Measurements from ENCODE around the gene FDX1. TPM values are rescaled to one million over a fixed set of nuclear protein-coding genes. Genes with fewer than 3 reads are reported as not detected.

Gene FDX1
- total RNA-seq, 2 donors from 2014 or later = 11.8 to 12.1 TPM

DNA sequence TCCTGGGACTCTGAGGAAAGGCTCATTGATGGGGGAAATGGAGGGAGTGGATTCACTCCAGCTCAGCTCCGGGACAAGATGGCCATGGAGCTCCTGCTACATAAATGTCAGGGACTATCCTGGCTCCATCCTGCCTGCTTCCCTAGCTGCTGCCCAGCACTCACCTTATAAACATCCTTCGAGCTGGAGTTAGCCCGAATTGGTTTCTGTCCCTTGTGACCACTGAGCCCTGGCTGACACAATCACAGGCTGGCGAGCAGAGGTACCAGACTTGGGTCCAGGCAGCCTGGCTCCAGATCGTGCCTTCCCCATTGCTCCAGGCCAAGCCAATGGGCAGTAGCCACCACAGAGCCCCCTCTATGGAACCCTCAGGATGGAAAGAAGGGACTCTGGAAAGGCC lies 77.6 kb downstream of the FDX1 start:
- no peak overlapping the region for H3K4me3 ChIP-seq (ENCODE audit: low read length)
- no peak overlapping the region for H3K4me3 Mint-ChIP-seq
- H3K4me1 ChIP-seq (ENCODE audit: control insufficient read depth, insufficient read depth, low read length) = no peaks in the 10 kb centered on the region
- no peaks in the 10 kb centered on the region for H3K36me3 ChIP-seq (ENCODE audit: control insufficient read depth, insufficient read depth, low read length)
- no peaks in the 10 kb centered on the region for H3K27me3 Mint-ChIP-seq (ENCODE audit: insufficient read depth)
- 94 to 100% methylated on average over 1 to 5 of the region's 5 CpGs for WGBS, 2 experiments (ENCODE audit: insufficient coverage in 1 of 2, insufficient read length in 1 of 2)
- H3K9me3 Mint-ChIP-seq = no peaks in the 10 kb centered on the region
- H3K27ac ChIP-seq (ENCODE audit: low read depth, low read length) = no peak overlapping the region
- no peak overlapping the region for H3K27ac Mint-ChIP-seq
- H3K36me3 Mint-ChIP-seq (ENCODE audit: low read depth) = no peaks in the 10 kb centered on the region
- H3K9ac ChIP-seq (ENCODE audit: extremely low read depth, low read length, poor library complexity, severe bottlenecking) = no peak overlapping the region
- no peak for DNase-seq
- TF ChIP-seq, protein P1, sequence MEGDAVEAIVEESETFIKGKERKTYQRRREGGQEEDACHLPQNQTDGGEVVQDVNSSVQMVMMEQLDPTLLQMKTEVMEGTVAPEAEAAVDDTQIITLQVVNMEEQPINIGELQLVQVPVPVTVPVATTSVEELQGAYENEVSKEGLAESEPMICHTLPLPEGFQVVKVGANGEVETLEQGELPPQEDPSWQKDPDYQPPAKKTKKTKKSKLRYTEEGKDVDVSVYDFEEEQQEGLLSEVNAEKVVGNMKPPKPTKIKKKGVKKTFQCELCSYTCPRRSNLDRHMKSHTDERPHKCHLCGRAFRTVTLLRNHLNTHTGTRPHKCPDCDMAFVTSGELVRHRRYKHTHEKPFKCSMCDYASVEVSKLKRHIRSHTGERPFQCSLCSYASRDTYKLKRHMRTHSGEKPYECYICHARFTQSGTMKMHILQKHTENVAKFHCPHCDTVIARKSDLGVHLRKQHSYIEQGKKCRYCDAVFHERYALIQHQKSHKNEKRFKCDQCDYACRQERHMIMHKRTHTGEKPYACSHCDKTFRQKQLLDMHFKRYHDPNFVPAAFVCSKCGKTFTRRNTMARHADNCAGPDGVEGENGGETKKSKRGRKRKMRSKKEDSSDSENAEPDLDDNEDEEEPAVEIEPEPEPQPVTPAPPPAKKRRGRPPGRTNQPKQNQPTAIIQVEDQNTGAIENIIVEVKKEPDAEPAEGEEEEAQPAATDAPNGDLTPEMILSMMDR (conservative IDR thresholded peaks at IDR 0.05) = no peak
- no peaks in the 10 kb centered on the region for H3K9me3 ChIP-seq (ENCODE audit: control insufficient read depth, low read length)
- no peaks in the 10 kb centered on the region for H3K4me1 Mint-ChIP-seq
- no peaks in the 10 kb centered on the region for H3K27me3 ChIP-seq (ENCODE audit: control insufficient read depth, insufficient read depth, low read length, poor library complexity, severe bottlenecking)

DNA sequence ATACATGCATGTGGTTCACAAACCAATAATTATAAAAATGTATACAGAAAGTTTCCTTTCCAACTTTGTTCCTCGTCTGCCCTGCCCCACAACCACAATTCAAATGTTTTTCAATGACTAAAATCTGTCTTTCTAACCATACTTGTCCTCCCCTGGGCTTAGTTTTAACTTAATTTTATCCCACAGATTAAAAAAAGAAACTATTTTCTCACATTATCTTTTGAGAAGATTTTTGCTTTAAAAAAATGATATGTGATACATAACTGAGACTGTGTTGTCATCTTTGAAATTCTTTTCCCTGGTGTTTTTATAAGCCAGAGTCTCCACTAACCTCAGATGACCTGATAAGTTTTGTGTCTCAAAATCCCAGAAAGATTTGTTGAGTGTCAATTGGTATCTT lies 79.0 kb downstream of the FDX1 start:
- H3K4me1 Mint-ChIP-seq = no peaks in the 10 kb centered on the region
- H3K27ac Mint-ChIP-seq = no peak overlapping the region
- Histone ChIP-seq H3K4me1 (ENCODE audit: control insufficient read depth, insufficient read depth, low read length) (no peaks in the 10 kb centered on the region), H3K4me3 (ENCODE audit: low read length) (no peak overlapping the region), H3K9me3 (ENCODE audit: control insufficient read depth, low read length) (no peaks in the 10 kb centered on the region), H3K27ac (ENCODE audit: low read depth, low read length) (no peak overlapping the region), H3K27me3 (ENCODE audit: control insufficient read depth, insufficient read depth, low read length, poor library complexity, severe bottlenecking) (no peaks in the 10 kb centered on the region), H3K9ac (ENCODE audit: extremely low read depth, low read length, poor library complexity, severe bottlenecking) (no peak overlapping the region), H3K36me3 (ENCODE audit: control insufficient read depth, insufficient read depth, low read length) (no peaks in the 10 kb centered on the region)
- WGBS, 2 experiments (ENCODE audit: insufficient coverage in 1 of 2, insufficient read length in 1 of 2) = 92 to 100% methylated on average over 1 of the region's 1 CpG
- no peaks in the 10 kb centered on the region for H3K27me3 Mint-ChIP-seq (ENCODE audit: insufficient read depth)
- H3K9me3 Mint-ChIP-seq = no peaks in the 10 kb centered on the region
- no peaks in the 10 kb centered on the region for H3K36me3 Mint-ChIP-seq (ENCODE audit: low read depth)
- no peak overlapping the region for H3K4me3 Mint-ChIP-seq
- TF ChIP-seq, protein P1 (conservative IDR thresholded peaks at IDR 0.05) = no peak
- DNase-seq = no peak

DNA sequence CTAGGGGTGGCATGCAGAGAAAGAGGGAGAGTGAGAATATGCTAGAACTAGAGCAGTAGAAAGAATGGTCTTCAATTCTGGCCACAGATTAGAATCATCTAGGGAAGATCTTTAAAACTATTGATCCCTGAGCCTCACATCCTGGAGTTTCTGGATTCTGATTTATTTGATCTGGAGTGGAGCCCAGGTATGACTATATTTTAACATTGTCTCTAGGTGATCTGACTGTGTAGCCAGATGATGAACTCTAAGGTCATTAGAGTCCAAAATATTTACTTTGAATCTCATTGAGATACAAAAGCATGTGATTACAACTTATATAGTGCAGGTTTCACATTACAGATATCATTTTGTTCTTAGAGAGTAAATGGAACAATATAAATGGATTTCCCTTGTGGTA lies 79.7 kb downstream of the FDX1 start:
- no peak overlapping the region for H3K4me3 ChIP-seq (ENCODE audit: low read length)
- H3K27ac ChIP-seq (ENCODE audit: low read depth, low read length) = no peak overlapping the region
- H3K4me1 Mint-ChIP-seq = no peaks in the 10 kb centered on the region
- no peaks in the 10 kb centered on the region for H3K9me3 ChIP-seq (ENCODE audit: control insufficient read depth, low read length)
- no peak overlapping the region for H3K9ac ChIP-seq (ENCODE audit: extremely low read depth, low read length, poor library complexity, severe bottlenecking)
- no peaks in the 10 kb centered on the region for H3K36me3 ChIP-seq (ENCODE audit: control insufficient read depth, insufficient read depth, low read length)
- no peaks in the 10 kb centered on the region for H3K27me3 Mint-ChIP-seq (ENCODE audit: insufficient read depth)
- no peak overlapping the region for H3K27ac Mint-ChIP-seq
- TF ChIP-seq, protein P1 (conservative IDR thresholded peaks at IDR 0.05) = no peak
- no peaks in the 10 kb centered on the region for H3K9me3 Mint-ChIP-seq
- H3K4me1 ChIP-seq (ENCODE audit: control insufficient read depth, insufficient read depth, low read length) = no peaks in the 10 kb centered on the region
- no peaks in the 10 kb centered on the region for H3K27me3 ChIP-seq (ENCODE audit: control insufficient read depth, insufficient read depth, low read length, poor library complexity, severe bottlenecking)
- no peak for DNase-seq
- no peak overlapping the region for H3K4me3 Mint-ChIP-seq
- H3K36me3 Mint-ChIP-seq (ENCODE audit: low read depth) = no peaks in the 10 kb centered on the region

All from endodermal cell (in vitro differentiated cells).